ENCODE data around the gene FAM222A.
A peak's percentile ranks its signal among the peaks of the same experiment; 100 is the strongest.

Gene FAM222A

DNA sequence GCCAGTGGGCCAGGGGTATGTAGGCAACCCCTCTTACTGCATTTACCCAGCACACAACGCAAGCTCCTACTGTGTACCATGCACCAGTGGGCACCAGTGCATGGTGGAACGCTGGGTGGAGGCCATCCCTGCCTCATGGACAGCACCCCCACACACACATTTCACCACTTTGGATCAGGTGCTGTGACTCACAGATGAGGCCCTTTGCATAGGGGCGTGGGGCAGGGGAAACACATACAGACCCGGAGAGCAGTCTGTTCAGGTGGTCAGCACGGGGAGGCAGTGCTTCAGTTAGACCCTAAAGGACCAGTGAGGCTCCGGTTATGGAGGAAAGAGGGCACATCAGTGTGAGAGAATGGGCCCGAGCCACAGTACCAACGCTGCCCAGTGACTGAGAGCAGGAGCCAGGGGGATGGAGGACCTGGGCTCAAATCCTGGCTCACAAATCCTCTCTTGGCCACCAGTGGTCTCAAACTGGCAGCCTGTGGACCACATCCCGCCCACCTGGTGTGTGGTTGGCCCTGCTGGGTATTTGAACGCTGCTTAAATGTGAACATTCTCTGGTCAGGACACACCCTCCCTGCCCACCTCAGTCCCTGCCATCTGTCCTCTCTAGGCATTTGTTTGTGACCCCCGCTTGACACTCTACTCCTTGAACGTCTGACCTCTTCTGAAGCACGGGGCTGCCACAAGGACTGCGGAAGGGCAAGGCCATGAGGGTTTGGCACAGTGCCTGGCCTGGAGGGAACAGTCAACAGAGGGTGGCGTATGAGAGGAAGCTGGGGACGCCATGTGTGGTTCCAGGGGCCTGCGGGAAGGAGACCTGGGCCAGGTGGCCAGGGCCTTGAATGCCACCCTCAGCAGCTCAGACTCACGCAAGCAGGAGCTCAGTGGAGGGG lies 46.7 kb downstream of the FAM222A start:
- DNase-seq: no peak

DNA sequence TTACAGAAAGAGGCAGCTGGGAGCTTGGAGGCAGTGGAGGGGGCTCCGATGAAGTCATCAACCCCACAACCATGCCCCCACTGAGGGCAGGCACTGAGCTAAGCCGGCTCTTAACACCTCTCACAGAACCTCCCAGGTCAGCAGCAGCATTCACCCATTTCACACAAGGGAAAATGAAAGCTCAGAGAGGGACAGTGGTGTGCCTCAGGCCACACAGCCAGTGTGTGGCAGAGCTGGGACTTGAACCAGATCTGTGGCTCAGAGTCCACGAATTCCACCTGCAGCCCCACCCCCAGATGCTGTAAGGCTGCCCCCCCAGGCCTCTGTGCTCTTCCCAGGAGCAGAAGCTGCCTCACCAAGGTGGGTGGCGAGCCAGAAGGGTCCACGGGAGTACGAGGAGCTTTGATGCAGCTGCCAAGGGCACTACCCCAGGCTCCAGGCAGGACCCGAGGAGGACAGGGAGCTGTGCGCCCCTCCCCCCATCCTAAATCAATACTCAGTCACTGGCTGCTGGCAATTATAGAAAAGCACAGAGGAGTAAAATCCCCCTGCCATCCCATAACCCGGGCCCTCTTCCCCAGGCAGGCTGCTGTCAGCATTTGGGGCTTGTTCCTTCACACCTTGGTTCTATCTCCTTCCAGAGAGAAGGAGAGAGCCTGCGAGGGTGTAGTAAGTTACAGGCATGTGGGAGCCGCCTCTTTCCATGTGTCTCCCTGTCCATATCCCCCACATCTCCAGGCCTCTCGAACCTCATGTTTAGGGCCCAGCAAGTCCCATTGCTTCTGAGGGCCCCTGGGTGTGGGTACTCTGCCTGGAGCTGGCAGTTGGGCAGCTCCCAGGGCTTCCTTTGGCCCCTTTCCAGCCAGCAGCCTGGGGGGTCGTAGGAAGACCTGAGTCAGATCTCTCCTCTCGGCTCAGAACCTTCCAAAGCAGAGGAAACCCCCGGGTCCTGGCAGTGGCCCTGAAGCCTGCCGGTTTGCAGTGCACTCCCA lies 47.6 kb downstream of the FAM222A start:
- peak; percentile 7 for DNase-seq

DNA sequence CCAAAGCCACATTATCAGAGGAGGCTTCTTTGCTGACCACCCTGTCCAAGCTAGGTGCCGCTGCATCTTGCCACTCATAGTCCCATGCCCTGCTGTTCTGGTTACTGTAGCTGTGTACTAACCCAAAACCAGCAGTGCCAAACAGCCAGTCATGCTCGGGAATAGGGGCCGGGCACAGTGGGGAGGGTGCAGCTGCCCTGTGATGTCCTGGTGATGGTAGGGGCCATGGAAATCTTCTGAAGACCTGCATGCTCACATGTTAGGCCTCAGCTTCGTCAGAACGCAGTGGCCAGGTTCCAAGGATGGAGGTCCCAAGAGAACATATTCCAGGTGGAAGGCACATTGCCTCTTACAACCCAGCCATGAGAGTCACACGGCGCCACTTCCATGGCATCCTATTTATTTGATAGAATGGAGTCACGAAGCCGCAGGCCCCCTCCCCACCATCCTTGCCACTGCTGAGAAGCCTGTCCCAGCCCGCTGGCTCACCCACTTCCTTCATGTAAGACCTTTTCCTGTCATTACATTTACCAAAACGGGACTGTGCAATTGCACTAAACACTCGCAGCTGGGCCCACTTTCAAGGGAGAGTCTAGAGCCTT lies 48.5 kb downstream of the FAM222A start:
- DNase-seq: no peak

GRCh38 chr12:109762673-109763191 lies 49.1 kb downstream of the FAM222A start:
- no peak for DNase-seq

GRCh38 chr12:109763201-109763841 lies 49.7 kb downstream of the FAM222A start:
- peak; percentile 50 for DNase-seq

DNA sequence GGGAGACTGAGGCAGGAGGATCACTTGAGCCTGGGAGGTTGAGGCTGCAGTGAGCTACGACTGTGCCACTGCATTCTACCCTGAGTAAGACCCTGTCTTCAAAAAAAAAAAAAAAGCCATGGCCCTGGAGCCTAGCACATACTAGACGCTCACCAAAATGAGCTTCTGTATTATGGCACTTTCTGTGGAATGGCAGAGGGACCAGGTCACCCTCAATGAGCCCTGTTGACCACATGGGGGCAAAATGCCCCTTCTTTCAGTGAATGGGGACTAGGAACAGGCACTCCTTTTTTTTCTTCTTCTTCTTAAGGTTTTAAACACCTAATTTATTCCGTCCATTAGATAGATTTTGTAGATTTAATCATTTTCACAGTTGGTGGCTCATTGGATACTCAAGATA lies 50.5 kb downstream of the FAM222A start:
- no peak for DNase-seq

DNA sequence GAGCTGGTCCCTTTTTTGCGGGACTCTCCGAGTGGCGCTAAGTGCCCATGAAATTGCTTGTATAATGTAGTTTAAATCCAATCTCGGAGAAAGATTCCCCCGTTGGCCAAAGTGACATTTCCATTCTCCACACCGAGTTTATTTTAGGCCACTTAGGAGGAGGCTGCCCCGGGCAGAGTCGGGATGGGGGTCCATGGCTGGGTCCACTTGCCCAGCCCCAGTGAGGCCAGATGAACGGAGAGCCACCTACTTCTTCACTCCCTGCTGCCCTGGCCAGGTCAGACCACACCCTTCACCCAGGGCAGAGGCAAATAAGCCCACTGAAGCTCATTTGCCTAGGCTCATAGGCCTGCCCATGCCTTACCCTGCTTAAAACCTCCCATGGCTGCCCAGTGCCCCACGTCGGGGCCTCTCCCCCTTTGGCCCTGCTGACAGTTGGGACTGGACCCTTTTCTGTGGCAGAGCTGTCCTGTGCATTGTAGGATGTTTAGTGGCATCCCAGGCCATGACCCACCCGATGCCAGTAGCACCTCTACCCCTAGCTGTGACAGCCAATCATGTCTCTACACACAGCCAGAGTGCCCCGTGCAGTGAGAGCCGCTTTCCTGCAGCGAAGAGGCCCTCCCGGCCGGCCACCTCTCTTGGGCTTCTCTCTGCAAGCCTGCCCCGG lies 51.3 kb downstream of the FAM222A start:
- DNase-seq: no peak

GRCh38 chr12:109765446-109765810 lies 51.8 kb downstream of the FAM222A start:
- DNase-seq: no peak

DNA sequence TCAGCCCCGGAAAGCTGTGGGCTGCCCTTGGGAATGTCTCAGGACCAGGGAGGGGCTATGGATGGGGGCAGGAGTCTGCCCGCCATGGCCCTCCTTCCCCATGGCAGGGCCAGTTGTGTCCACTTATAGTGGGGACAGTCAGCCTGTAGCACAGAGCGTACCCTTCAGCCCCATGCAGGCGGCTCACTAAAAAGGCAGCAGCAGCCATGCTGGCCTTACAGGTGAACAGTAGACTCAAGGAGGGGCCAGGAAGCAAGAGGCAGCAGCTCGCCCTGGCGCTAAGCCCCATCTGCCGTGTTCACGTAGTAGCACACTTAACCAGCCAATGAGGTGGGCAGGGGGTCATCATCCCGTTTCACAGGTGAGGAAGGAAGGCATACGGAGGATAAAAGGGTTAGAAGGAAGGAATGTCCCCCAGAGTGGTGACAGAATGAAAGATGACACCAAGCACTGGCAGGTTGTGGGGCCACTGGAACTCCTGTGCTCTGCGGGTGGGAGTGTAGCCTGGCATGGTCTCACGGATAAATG lies 52.7 kb downstream of the FAM222A start:
- DNase-seq: no peak

DNA sequence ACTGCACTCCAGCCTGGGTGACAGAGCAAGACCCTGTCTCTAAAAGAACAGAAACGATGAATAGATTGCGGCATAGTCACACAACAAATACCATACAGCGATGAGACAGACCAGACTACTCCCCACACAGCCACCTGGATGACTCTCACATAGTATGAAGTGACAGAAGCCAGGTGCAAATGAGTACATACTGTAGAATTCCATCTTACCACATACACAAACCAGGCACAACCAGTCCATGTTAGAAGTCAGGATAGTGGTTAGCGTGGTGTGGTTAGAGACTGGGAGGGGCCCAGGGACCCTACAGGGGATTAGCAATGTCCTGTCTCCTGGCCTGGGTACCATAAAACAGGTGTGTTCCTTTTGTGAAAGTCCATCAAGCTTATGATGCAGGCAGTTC lies 53.8 kb downstream of the FAM222A start:
- no peak for DNase-seq

- DNase-seq: no peak
Measured at GRCh38 chr12:109767991-109768900, 54.6 kb downstream of the FAM222A start.

GRCh38 chr12:109768901-109769670 lies 55.5 kb downstream of the FAM222A start:
- DNase-seq: no peak

DNA sequence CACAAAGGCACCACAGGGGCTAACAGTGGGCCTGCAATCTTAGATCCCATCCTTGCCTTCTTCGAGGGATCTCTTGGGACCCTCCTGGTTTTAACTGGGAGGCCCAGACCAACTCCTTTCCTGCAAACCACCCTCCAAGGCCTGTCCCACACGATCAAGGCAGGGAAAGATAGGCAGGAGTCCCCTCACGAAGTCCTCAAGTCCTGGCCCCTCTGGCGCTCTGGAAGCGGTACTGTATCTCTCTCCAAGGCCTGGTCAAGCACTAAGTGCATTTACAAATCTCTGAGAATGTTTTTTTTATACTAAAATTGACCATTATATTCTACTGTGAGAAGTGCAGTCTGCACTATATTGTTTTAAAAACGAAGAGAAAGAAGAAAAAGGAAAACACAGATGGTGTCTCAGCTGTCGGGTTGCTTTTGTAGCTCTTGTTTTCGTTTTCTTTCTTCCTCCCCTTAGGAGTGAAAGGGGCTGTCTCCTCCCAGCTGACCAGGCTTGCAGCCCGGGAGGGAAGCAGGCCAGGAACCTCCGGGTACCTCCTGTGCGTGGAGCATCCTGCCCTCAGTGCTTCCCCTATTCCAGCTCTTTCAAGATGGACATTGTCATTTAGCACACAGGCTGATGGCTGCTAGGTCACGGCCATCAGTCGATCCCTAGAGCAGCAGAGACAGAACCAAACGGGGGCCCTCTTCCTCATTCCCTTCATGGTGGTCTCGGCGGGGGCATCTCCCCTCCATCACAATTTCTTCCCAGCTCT lies 56.7 kb downstream of the FAM222A start:
- no peak for DNase-seq

DNA sequence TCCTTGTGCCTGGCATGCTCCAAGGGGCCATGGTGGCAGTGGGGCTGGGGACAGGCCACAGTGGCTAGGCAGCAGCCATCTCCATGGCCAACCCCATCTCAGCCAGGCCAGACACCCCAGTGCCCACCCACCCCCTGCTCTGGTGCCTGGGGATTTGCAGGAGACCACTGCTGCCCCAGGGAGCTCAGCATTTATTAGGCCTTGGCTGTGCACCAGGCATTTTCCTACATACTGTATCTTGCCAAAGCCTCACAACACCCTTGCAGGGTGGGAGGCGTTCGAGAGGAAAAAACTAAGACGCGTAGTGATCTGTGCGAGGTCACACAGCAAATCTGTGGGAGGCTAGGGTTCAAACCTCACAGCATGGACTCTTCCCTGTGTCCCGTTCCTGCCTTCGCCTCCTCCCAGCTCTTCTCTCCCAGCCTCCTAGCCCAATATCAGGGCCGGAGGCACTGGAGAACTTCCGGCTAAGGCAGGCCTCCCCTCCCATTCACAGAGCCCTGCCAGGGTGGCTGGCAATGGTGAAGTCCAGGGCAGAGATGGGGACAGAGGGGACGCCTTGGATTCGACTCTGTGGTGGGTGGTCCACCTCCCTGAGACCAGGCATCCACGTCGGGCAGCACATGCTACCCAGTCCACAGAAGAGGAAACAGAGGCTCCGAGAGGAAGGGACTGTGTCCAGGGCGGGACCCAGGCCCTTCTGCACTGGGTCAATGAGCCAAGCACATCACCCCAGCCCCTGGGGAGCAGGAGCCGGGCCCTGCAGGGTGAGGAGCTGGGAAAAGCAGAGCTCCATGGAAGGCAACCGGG lies 57.4 kb downstream of the FAM222A start:
- DNase-seq: no peak

GRCh38 chr12:109771746-109772621 lies 58.4 kb downstream of the FAM222A start:
- no peak for DNase-seq

DNA sequence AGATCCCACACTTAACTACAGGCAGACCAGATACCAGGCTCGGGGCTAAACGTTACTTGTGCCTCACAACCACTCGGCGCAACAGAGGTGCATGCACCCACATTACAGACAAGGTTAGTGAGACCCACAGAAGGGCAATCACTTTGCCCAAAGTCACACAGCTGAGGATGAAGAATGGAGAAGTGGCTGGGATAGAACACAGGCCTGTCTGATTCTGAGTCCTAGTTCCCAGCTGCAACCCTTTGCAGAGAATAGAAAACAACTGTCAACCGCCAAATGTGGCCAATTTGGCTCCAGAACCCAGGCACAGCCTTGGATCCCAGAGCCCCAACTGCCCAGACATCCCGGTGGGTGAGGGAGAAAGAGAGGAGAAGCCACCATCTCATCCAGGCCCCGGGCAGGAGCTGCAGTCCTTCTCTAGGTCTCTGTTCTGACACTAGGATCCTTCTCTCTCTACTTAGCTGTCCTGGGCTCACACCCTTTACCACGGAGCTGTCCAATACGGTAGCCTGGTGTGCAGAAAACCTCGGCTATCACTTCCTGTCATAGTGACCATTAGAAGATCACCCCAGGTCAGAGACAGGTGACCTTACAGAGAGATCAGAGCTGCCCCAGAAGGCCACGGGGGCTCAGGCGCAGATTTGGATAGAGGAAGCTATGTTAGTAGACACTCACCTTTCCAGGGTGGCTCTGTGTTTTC lies 59.1 kb downstream of the FAM222A start:
- DNase-seq: no peak
